ENCODE measurements around the gene BZW1.

GRCh38 chr2:200814917-200815316 lies 3.2 kb downstream of the BZW1 start:
- TF ChIP-seq CTCF (IDR thresholded peaks at IDR 0.05) (no peak), POLR2A (IDR thresholded peaks at IDR 0.05) (no peak), EP300 (IDR thresholded peaks at IDR 0.05) (no peak), POLR2AphosphoS5 (IDR thresholded peaks at IDR 0.05) (peak; percentile 33)
